Aortic smooth muscle cell (primary cell): ENCODE measurements around the gene ANAPC10. TPM values are rescaled to one million over a fixed set of nuclear protein-coding genes. Genes with fewer than 3 reads are reported as not detected.

ENCODE experiments used
- total RNA-seq: library from RNA; depleted of rRNA; stranded (reverse); fragments of >200 nt; gene quantifications from 2 replicates; pipeline ENCODE4 v1.2.3, GENCODE V29; 2014

Gene ANAPC10
- total RNA-seq: 26.7 and 28.8 TPM in 2 replicates

GRCh38 chr4:145097821-145098674 is at the start of gene ANAPC10, which contains the start of gene ABCE1:
ANAPC10 (minus strand) TSS chr4:145098196; CDS start chr4:145096099, 2,097 bp downstream.
ABCE1 (plus strand) TSS chr4:145098311; CDS start chr4:145104413, 6,102 bp downstream.

Other genes starting within 250 kb of the ANAPC10 start
- gene ABCE1, start 115 bp upstream of the ANAPC10 start, total RNA-seq: 73.0 and 106 TPM in 2 replicates
- gene OTUD4, start 82.4 kb upstream of the ANAPC10 start, total RNA-seq: 17.3 and 18.3 TPM in 2 replicates